ENCODE results near the gene ZNF546.

Gene ZNF546

DNA sequence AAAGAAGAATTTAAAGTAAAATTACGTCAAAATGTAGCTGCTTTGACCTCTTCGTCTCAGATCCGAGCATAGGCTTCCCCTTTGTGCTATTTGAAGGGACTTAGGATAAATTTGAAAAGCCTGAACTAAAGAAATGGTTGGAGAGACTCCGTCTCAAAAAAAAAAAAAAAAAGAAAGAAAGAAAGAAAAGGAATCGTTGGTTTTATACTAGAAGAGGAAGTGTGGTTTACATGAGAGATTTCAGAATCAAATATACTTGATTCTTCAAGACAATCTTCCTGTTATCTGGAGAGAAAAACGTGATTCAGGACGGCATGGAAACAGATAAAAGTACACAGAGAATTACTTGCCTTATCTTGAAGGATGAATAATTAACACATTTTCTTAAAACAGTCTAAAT lies 59.6 kb downstream of the ZNF546 start:
- no peak for DNase-seq

DNA sequence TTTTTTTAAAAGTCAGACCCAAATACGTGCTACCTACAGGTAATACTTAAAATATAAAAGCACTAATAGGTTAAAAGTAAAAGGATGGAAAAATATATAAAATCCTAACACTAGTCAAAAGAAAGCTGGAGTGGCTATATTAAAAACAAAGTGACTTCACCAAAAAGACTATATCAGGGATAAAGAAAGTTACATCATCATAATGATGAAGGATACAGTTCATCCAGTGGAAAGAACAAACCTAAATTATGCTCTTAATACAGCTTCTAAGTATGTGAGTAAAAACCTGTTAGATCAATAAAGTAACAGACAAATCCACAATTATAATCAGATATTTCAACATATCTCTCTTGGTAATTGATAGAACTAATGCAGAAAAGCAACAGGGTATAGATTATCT lies 60.3 kb downstream of the ZNF546 start:
- DNase-seq: no peak

DNA sequence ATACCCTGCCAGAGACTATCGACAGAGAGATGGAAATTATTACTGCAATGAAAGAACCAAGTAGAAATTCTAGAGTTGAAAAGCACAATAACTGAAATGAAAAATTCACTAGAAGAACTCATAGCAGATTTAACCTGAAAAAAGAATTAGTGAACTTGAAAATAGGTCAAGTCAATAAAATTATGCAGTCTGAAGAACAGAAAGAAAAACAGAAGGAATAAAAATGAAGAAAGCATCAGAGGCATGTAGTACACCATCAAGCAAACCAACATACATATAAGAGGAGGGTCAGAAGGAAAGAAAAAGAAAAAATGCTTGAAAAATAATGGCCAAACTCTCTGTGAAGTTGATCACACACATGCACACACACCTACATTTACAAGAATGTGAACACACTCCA lies 62.8 kb downstream of the ZNF546 start:
- no peak for DNase-seq

DNA sequence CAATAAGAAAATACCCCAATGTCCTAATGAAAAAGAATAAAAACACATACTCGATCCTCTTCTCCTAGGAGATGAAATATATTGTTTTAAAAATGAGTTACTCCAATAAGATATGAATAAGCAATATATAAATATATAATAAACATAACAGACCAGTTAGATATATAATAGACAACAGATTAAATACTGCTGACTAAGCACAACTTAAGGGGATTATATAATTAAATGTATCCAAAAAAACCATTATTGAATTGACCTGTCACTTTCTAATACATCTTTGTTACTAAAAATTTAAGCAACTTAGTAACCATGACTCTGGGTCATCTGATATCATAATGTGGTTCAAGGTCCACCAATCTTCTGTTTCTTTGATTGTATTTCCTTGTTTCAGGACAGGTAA lies 73.2 kb downstream of the ZNF546 start:
- DNase-seq: no peak

Data from eye (tissue), 1 donor.